Superior temporal gyrus (tissue), 1 donor: ENCODE measurements around the gene SLC25A40.
A peak's percentile ranks its signal among the peaks of the same experiment; 100 is the strongest.
"Not testable (repeated sequence)": the region's sequence is repeated elsewhere in the genome, so short reads cannot be mapped to it uniquely, and the experiment has no call there.

Experiments used
- DNase-seq: peaks from one replicate; pipeline ENCODE4 v3.0.0-alpha.2; 2016; ENCODE audit errors: extremely low spot score

SLC25A40 gene

DNA sequence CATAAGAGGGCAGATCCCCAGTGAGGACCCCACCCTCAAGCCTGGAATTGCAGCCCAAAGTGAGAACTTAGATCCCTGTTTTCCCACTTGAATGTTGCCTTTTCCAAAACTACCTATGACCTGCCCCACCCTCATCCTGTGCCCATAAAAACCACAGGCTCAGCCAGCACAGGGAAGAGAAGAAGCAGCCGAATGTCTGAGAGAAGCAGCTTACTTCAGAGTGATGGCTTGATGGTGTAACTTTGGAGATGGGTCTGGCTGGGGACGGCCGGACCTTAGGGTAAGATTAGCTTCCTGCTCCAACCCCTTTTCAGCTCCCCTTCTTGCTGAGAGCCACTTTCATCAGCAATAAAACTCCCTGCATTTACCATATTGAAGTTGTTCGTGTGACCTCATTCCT lies 5.7 kb downstream of the SLC25A40 start:
- no peak for DNase-seq

DNA sequence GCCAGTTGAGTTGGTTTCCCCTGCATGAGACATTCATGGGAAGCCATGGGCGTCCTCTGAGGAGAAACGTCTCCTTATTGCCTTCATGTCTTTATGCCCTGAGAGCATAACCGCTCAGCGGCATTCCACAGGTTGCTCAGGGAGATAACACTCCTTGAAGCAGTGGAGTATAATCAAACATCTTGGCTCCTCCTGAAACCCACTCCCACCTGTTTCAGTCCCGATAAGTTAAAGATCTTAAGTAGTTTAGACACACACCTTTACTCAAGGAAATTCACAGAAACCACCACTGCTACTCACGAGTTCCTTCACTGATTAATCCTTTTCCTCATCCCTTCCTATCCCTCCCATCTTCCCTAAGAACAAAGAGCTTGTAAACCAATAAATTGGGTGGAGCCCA lies 9.6 kb downstream of the SLC25A40 start:
- DNase-seq = not testable (repeated sequence)

DNA sequence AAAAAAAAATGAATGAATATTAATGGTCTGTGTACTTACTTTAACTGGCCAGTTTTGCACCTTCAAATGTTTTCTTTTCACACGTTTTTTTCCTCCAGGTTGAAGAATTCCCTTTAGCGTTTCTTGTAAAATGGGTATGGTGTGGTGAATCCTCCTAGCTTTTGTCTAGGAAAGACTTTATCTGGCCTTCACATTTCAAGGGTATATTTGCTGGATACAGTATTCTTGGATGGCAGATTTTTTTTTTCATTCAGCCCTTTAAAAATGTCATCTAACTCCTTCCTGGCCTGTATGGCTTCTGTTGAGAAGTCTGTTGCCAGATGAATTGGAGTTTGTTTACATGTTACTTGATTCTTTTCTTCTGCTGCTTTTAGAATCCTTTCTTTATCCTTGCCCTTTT lies 10.1 kb downstream of the SLC25A40 start:
- DNase-seq = no peak

DNA sequence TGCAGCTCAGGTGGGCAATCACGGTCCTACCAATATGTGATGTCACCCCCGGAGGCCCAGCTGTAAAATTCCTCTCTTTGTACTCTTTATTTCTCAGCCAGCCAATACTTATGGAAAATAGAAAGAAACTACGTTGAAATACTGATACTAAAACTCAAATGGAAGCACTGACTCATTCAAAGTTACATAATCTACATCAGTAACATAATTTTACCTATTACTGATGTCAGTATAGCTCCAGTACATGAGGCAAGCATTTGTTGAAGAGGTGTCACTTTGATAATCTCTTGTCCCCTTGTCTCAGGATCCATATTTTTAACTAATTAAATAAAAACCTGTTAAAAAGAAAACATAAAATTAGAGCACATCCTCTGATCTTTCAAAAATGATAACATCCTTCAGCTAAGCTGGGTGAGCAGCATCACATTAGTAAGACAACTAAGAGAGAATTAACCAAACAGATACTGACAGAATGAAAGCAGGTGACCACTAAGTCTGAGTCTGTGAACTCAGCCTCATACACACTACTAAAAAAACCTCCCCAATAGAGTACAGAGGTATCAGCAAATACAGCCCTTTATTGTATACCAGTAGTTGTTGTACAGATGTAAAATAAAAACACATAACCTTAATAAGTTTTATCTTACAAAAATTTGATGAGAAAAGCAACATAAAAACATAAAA lies 17.6 kb downstream of the SLC25A40 start:
- DNase-seq = no peak

DNA sequence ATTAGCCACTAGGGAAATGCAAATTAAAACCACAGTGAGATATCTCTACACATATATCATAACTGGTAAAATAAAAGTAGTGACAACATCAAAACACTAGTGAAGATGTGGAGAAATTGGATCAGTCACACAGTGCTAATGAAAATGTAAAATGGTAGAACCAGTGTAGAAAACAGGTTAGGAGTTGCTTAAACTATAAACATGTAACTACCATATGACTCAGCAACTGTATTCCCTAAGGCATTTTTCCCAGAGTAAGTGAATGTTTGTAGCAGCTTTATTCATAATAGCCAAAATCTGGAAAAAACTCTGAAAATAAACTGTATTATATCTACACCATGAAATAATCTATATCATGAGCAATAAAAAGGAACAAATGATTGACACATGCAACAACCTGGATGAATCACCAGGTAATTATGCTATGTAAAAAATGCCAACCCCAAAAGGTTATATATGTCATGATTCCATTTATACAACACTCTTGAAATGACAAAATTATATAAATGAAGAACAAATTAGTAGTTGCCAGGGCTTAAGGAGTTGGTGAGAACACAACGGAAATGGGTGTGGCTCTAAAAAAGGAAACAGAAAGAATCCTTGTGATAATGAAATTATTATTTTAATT lies 22.8 kb downstream of the SLC25A40 start:
- DNase-seq = no peak

DNA sequence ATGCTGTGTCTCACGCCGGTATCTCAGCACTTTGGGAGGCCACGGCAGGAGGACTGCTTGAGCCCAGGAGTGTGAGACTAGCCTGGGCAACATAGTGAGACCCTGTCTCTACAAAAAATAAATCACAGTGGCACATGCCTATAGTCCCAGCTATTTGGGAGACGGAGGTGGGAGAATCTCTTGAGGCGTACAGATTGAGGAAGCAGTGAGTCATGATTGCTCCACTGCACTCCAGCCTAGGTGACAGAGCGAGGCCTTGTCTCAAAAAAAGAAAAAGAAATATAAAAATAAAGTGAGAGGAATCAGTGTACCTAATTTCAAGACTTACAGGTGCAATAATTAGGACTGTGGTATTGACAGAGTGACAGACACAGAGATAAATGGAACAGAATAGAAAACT lies 23.9 kb downstream of the SLC25A40 start:
- DNase-seq = no peak

DNA sequence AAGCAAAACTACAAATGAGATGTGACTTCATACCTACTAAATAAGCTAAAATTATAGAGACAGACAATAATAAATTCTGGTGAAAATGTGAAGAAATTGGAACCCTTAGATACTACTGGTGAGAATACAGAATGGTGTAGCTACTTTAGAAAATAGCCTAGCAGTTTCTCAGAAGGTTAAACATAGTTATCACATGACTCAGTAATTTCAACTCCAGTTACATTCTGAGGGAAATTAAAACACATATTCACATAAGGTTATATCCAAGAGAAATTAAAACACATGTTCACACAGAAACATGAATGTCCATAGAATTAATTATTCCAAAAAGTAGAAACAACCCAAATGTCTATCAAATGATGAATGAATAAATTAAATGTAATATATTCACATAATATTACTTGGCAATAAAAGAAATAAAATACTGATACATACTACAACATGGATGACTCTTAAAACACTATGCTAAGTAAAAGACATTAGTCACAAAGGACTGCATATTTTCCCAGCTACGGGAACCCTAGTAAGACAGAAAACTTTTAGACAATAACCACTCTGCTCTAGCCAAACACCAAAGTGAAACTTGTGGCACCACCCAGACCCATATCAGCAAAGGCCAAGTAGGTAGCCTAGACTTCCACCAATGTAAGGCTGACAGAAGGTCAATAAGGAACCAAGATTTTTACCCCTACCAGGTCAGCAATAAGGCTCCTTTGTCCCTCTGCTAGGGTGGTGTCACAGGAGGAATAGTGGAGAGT lies 25.1 kb downstream of the SLC25A40 start:
- no peak for DNase-seq

DNA sequence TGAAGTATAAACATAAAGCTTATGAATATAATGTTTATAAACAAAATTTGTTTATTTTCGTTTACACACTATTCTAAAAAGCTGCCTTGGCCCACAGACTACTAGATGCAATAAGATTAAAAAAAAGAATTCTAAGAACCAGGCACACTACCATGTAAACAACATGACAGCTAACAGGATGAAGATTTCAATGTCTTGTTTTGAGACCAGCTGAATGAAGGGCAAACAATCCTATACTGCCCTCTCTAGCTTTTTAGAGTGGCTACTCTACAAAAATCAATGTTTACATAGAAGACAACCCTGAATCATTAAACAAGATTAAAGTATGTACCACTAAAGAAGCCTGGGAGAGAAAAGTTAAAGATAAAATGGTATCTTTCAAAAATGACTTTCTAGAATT lies 38.6 kb downstream of the SLC25A40 start:
- no peak for DNase-seq

DNA sequence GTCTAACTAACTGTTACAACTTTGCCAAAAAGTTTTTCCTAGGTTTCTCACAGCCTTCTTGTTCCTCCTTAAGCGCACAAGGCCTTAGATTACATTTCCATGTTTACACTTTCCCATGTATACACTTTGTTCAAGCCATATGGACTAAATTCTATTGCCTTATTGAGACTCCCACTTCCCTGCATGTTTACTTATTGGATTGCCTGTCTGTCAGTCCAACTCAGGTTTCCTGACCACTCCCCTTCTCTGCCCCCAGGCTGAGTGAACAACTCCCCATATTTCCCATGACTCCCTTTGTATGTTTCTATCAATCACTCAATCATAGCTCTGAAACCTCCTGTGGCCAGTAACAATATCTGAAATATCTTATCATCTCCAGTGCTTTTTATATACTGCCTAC lies 43.0 kb downstream of the SLC25A40 start:
- DNase-seq = no peak

DNA sequence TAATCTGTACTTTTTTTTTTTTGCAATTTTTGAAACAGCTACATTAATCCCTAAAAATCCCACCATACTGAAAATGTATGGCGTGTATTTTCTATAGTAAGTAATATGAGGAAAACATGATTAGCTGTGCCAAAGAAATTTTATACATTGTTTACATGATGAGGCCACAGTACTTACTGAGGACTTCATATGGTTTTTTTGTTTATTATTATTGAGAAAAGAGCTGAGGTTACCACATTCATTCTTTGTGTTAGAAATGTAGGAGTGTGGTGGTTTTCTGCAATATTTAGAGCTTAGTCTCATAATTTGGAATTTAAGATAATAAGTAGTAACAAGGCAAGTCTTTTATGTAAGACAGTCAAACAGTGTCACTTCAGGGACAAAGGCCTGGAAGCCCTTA lies 45.1 kb downstream of the SLC25A40 start:
- DNase-seq = no peak

DNA sequence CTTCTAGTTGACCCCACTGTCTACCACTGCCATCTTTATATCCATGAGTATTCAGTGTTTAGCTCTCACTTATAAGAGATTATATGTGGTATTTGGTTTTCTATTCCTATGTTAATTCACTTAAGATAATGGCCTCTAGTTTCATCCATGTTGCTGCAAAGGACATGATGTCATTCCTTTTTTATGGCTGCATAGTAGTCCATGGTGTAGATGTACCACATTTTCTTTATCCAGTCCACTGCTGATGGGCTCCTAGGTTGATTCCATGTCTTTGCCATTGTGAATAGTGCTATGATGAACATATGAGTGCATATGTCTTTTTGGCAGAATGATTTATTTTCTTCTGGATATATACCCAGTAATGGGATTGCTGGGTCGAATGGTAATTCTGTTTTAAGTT lies 47.8 kb downstream of the SLC25A40 start:
- DNase-seq = not testable (repeated sequence)

DNA sequence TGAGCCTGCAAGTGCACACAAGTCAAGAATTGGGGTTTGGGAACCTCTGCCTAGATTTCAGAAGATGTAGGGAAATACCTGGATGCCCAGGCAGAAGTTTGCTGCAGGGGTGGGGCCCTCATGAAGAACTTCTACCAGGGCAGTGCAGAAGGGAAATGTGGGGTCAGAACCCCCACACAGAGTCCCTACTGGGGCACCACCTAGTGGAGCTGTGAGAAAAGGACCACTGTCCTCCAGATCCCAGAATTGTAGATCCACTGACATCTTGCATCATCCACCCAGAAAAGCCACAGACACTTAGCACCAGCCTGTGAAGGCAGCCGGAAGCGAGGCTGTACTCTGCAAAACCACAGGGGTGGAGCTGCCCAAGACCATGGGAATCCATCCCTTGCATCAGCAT lies 50.8 kb downstream of the SLC25A40 start:
- DNase-seq = not testable (repeated sequence)

DNA sequence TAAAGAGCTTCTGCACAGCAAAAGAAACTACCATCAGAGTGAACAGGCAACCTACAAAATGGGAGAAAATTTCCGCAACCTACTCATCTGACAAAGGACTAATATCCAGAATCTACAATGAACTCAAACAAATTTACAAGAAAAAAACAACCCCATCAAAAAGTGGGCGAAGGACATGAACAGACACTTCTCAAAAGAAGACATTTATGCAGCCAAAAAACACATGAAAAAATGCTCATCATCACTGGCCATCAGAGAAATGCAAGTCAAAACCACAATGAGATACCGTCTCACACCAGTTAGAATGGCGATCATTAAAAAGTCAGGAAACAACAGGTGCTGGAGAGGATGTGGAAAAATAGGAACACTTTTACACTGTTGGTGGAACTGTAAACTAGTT lies 54.1 kb downstream of the SLC25A40 start:
- DNase-seq = not testable (repeated sequence)

DNA sequence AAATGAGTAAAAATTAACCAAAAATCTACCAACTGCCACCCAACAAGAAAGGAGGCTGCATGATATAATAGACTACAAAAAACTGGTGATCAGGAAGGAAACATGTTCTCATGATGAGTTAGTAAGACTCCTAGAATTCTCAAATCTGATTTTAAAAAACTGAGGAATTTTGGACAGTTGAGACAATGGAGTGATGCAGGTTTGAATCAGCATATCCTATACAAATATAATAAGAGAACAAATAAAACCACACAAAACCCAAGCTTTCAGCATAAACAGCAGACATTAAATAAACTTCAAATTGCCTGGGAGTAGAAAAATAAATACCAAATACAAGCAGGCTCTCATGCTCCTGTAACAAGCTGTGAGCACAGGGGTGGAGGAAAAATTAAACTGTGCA lies 57.8 kb downstream of the SLC25A40 start:
- no peak for DNase-seq

DNA sequence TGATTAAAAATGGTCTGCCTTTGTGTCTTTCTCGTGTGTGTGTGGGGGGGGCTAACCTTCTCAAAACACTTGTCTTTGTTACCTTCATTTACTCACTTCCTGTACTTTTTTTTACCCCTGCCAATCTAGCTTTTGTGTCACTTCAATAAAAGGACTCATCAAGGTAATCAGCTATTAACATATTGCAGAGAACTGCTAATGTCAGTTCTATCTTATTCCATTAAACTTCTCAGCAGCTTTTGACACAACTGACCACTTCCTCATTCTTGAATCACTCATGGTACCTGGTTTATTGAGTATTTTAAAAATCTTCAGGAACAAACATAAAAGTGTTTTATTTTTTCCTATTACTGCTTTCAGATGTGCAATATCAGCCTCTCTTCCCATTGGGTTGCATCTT lies 59.8 kb downstream of the SLC25A40 start:
- DNase-seq = no peak

DNA sequence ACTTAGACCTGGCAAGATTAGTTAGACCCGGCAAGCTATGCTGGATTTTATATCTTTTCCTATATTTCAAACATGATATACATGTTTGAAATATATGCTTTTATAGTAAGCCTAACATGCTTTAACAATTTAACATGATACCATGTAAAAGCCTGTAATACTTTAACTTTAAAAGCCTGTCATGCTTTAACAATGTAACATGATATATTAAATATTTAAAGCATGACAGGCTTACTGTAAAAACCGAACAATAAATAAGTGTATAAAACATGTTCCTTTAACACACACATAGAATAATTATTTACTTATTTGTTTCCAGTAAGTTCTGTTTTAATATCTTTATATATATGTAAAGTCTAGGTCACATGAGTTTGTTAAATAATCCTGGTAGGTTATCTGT lies 65.4 kb downstream of the SLC25A40 start:
- DNase-seq = no peak

DNA sequence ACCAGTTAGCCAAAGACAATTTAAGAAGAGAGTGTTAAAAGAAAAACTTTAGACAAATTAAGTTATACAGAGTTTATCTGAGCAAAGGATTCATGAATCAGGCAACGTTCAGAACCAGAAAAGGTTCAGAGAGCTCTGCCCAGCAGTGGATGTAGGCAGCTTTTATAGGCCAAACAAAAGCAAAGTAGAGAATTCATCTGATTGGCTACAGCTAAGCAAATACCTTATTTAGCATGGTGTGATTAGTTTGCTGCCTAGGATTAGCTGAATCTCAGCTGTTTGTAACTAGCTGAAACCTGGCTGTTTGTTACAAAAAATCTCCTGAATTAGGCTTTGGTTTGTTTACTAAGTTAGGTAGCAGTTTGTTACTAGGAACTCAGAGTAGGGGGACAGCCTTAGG lies 66.0 kb downstream of the SLC25A40 start:
- no peak for DNase-seq

DNA sequence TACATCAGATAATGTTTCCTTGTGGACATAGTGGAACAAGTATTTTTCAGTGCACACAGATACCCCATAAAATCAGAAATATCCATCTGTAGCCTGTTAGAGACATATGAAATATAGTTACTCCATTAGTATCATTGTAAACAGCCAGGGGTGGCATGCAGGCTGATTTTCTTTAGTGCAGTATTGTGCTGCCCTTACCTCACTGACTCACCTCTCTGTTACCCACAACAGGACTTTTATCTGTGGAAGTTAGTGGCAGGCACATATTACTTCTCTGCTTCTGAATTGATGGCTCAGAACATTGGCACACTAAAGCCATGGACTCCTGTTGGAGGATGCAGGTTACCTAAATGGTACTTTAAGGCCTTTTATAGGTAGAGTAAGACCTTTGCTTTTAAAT lies 70.0 kb downstream of the SLC25A40 start:
- no peak for DNase-seq

DNA sequence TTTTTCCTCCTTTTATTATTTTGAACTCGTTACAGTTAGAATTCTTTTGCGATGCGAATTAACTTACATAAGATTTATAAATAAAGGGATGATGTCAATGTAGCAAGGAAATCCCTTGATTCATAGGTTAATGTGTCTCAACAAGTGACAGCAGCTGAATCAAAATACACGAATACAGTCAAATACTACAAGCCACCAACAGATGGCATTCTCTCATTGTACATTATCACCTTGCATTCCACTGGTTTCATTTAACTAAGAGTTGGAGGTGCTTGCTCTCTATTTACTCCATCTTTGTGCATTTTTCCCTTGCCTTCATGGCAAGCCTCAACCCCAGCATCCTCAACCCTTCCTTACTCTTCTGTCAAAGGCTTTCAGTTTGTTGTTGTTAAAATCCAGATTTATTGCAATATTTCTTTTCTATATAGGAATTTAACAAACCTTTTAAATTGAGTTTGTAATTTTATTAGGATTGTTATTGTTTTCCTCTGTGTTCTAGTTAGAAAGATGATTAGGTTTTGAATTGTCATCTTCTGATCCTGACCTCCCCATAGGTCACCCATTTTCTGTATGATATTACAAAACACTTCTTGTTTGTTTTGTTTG lies 78.3 kb downstream of the SLC25A40 start:
- DNase-seq = peak; percentile 77

DNA sequence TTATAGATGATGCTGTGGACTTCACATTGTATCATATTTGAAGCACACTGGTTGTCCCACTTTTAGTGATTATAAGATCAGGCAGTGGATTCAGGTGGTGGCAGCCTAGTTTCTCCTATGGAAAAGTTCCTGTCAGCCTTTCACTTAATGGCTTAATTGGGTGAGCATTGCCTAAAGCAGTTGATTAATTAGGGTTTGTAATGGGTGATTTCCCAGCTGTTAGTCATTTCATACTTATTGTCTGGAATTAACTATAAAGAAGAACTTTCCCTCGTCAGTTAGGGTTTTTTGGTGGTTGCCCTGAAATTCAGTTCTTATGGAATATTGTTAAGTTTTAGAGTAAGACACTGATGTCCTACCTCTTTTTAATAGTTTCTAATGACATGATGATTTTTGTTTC lies 78.8 kb downstream of the SLC25A40 start:
- no peak for DNase-seq

DNA sequence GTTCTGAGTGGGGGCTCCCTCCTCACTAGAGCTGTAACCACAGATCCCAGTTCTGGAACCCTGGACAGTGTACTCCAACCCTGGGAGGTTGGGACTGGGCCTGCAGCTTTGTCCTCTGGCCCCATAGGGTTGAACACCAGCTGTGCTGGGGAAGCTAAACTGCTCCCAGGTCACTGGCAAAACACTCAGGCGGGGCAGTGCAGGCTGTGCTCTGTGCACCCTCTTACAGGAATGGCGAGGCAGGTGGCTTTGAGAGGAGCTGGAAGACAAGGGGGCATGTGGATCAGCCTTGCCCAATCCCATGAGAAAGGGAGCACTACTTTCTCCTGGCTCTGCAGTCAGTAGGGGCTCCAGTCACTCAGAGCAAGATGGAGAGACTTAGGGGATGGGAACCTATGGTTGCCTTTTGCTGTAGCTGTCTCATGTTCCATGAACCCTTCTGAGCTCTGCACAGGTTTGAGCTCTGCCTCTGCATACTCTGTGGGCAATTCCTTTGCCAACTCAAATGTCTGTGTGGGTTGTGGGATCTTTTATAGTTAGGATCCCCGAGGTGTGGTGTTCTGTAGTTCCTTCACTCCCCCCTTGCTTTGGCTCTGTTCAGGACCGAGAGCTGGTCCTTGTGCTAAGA lies 90.7 kb downstream of the SLC25A40 start:
- no peak for DNase-seq

DNA sequence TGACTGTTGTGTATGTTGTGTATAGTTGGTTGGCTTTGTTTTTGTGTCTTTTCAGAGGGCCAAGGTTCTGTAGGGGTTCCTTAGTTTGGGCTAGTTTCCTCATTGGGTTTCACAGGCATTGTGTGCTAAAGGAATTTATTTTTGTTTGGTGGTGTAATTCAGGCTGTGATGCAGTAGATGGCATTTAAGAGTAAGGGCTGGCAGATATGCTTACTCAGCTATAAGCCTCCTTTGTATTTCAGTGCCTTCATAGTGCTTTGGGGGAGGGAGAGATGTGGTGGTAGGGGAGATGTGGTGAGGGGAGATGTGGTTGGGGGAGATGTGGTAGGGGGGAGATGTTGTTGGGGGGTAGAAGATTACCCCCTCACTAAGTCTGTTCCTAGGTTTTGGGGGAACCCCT lies 91.7 kb downstream of the SLC25A40 start:
- no peak for DNase-seq
